ENCODE data around the gene COPS7B. TPM values are rescaled to one million over a fixed set of nuclear protein-coding genes. Genes with fewer than 3 reads are reported as not detected.
A peak's percentile ranks its signal among the peaks of the same experiment; 100 is the strongest.
"Not testable (repeated sequence)": the region's sequence is repeated elsewhere in the genome, so short reads cannot be mapped to it uniquely, and the experiment has no call there.

Gene COPS7B
- total RNA-seq, result 10 to 100 TPM; 28.8 to 45.1 (median 37.1) TPM

DNA sequence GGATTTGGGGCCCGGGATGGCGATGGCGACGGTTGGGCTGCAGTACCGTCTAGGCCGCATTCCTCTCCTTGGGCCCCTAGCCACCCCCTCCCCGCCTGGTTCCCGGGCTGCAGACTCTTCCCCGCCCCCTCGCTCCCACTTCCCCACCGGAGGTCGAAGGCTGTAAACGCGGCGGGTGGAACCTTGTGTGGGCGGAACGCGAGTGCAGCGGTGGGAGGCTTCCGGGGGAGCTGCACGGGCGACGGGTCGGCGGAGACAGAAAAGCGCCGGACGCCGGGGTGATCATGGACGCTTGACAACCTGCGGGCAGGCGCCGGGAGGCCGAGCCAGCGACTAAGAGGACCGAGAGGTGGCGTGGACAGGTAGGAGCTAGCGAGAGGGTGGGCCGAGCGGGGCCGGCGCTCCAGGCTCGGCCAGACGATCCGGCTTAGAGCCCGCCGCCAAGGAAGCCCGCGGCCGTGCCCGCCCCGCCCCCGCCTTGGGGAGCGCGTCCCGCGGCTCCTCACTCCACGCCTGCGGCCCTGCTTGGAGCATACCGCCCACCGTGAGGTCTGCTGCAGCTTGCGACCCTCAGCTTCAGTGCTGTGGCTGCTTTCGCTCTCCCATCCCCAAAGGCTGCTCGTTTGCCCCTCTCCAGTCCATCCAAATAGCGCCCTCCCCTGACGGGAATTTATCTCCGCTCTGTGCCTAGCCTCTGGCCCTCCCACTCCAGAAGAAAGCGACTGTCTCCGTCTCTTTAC, at the start of gene COPS7B:
Gene COPS7B (plus strand): TSS at position 269 of the 740 bp plus-strand sequence. CDS start 2,126 bp downstream, outside the sequence.
- intact Hi-C loops (cut with DNase I), result no loop called here
- peak; percentile 73 to 75 for DNase-seq
- WGBS, 2 donors, result 0 to 1% methylated on average over 47 to 66 of the region's 69 CpGs
- Histone ChIP-seq H3K36me3 (peaks cover 0 to 5% of the 10 kb centered on the region in 2 donors), H3K27ac (peak within 1 kb of the TSS in 2 of 3 donors; percentile 52 to 59), H3K4me1 (peaks cover 24 to 36% of the 10 kb centered on the region in 2 donors), H3K4me3 (replicated peaks in 1 of 3) (peak within 1 kb of the TSS; percentile 75 to 79 (median 77)), H3K27me3 (no peaks in the 10 kb centered on the region), H3K9me3 (no peaks in the 10 kb centered on the region)
- TF ChIP-seq, protein P1, sequence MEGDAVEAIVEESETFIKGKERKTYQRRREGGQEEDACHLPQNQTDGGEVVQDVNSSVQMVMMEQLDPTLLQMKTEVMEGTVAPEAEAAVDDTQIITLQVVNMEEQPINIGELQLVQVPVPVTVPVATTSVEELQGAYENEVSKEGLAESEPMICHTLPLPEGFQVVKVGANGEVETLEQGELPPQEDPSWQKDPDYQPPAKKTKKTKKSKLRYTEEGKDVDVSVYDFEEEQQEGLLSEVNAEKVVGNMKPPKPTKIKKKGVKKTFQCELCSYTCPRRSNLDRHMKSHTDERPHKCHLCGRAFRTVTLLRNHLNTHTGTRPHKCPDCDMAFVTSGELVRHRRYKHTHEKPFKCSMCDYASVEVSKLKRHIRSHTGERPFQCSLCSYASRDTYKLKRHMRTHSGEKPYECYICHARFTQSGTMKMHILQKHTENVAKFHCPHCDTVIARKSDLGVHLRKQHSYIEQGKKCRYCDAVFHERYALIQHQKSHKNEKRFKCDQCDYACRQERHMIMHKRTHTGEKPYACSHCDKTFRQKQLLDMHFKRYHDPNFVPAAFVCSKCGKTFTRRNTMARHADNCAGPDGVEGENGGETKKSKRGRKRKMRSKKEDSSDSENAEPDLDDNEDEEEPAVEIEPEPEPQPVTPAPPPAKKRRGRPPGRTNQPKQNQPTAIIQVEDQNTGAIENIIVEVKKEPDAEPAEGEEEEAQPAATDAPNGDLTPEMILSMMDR (IDR thresholded peaks at IDR 0.05), result peak in 2 of 6 experiments; percentile 8 to 25
- TF ChIP-seq POLR2A (IDR thresholded peaks at IDR 0.05), result peak in 1 of 2 donors; percentile 25

- H3K36me3 ChIP-seq, result no peaks in the 10 kb centered on the region
Measured at GRCh38 chr2:231737761-231738160, 48.5 kb upstream of the COPS7B start.

DNA sequence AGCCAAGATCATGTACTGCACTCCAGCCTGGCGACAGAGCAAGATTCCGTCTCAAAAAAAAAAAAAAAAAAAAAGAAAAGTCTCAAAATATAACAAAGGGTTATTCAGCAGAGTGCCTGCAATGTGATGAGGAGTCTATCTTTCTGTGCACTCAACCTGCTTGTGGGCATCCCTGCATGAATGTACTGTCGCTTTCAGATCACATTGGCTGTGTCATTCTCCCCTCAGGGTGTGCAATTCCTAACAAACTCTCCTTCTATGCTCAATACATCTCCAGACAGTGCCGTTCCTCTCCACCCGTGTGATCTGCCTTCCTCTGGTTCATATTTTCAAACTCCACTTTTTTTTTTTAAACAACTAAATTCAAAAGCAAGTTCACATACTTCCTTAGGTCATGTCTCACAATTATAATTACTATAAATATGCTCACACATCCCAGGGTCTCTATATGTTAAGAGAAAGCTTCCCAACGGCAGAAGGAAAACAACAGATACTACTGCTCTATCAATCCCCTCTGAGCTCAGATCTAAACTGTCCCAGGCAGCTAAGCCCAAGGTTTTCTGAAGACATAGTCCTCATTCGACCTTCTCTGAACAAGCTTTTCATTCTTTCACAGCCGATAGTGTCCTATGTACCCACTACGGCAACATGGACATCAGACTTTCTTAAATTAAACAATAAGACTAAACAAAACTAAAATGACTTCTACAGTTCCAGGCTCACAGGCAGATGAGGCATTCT, 42.7 kb upstream of the COPS7B start:
- H3K4me1 ChIP-seq, result no peaks in the 10 kb centered on the region
- H3K4me3 ChIP-seq (replicated peaks in 1 of 3), result no peak overlapping the region
- intact Hi-C loops (cut with DNase I), result no loop called here
- no peaks in the 10 kb centered on the region for H3K36me3 ChIP-seq
- no peak for DNase-seq
- TF ChIP-seq, protein P1 (IDR thresholded peaks at IDR 0.05), result no peak
- no peak for TF ChIP-seq POLR2A (IDR thresholded peaks at IDR 0.05)
- no peaks in the 10 kb centered on the region for H3K9me3 ChIP-seq
- WGBS, 2 donors, result 74 to 76% methylated on average over 9 of the region's 9 CpGs
- H3K27ac ChIP-seq, result no peak overlapping the region
- no peaks in the 10 kb centered on the region for H3K27me3 ChIP-seq

More at GRCh38 chr2:231737761-231738160, 48.5 kb upstream of the COPS7B start:
- Histone ChIP-seq H3K4me3 (replicated peaks in 1 of 3) (no peak overlapping the region), H3K27ac (no peak overlapping the region), H3K27me3 (no peaks in the 10 kb centered on the region), H3K4me1 (no peaks in the 10 kb centered on the region), H3K9me3 (no peaks in the 10 kb centered on the region)
- WGBS, 2 donors, result 80 to 85% methylated on average over 7 of the region's 7 CpGs
- no peak for TF ChIP-seq POLR2A (IDR thresholded peaks at IDR 0.05)
- TF ChIP-seq, protein P1 (IDR thresholded peaks at IDR 0.05), result no peak
- DNase-seq, result no peak
- intact Hi-C loops (cut with DNase I), result no loop called here

GRCh38 chr2:231745303-231746038, 40.8 kb upstream of the COPS7B start:
- WGBS, 2 donors, result 81 to 85% methylated on average over 6 of the region's 6 CpGs
- Histone ChIP-seq H3K36me3 (no peaks in the 10 kb centered on the region), H3K27me3 (no peaks in the 10 kb centered on the region), H3K4me1 (no peaks in the 10 kb centered on the region), H3K27ac (no peak overlapping the region), H3K4me3 (replicated peaks in 1 of 3) (no peak overlapping the region), H3K9me3 (no peaks in the 10 kb centered on the region)
- TF ChIP-seq POLR2A (IDR thresholded peaks at IDR 0.05), result no peak
- TF ChIP-seq, protein P1 (IDR thresholded peaks at IDR 0.05), result no peak
- intact Hi-C loops (cut with DNase I), result no loop called here
- no peak for DNase-seq

DNA sequence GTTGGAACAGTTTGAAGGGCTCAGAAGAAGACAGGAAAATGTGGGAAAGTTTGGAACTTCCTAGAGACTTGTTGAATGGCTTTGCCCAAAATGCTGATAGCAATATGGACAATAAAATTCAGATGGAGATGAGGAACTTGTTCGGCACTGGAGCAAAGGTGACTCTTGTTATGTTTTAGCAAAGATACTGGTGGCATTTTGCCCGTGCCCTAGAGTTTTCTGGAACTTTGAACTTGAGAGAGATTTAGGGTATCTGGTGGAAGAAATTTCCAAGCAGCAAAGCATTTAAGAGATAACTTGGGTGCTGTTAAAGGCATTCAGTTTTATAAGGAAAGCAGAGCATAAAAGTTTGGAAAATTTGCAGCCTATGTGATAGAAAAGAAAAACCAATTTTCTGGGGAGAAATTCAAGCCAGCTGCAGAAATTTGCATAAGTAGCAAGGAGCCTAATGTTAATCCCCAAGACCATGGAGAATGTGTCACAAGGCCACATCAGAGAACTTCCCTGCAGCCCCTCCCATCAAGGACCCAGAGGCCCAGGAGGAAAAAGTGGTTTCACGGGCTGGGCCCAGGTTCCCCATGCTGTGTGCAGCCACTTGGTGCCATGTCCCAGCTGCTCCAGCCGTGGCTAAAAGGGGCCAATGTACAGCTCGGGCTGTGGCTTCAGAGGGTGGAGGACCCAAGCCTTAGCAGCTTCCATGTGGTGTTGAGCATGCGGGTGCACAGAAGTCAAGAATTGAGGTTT, 37.9 kb upstream of the COPS7B start:
- 92 to 95% methylated on average over 6 of the region's 6 CpGs for WGBS, 2 donors
- H3K27me3 ChIP-seq; H3K36me3 ChIP-seq; intact Hi-C loops (cut with DNase I); DNase-seq; H3K27ac ChIP-seq; H3K4me1 ChIP-seq; H3K4me3 ChIP-seq (replicated peaks in 1 of 3); H3K9me3 ChIP-seq: not testable (repeated sequence)

- H3K4me3 ChIP-seq (replicated peaks in 1 of 3); H3K36me3 ChIP-seq; H3K4me1 ChIP-seq; H3K27ac ChIP-seq; intact Hi-C loops (cut with DNase I); H3K9me3 ChIP-seq; DNase-seq; H3K27me3 ChIP-seq: not testable (repeated sequence)
- WGBS, 2 donors, result 94 to 96% methylated on average over 9 of the region's 10 CpGs
Measured at GRCh38 chr2:231749016-231749415, 37.2 kb upstream of the COPS7B start.
